Vagina (tissue), 2 donors: Measurements from ENCODE around the gene TWIST2.

Source experiments
- POLR2A ChIP-seq, 2 donors: fragments of 450-650 bp; IDR thresholded peaks; one replicate each; pipeline ENCODE4 v1.6.1; 2017; ENCODE audit warnings: antibody characterized with exemption in 2 of 2, mild to moderate bottlenecking in 2 of 2, moderate library complexity in 2 of 2
- TF ChIP-seq, protein P1 (sequence below), 3 experiments: fragments of 450-650 bp in 2 of 3; fragments of 200-600 bp in 1 of 3; sonication (generic) in 1 of 3; IDR thresholded peaks; one replicate each; pipeline ENCODE4 v1.5.1; 2017 to 2019; ENCODE audit warnings: antibody characterized with exemption in 3 of 3, mild to moderate bottlenecking in 2 of 3, moderate library complexity in 2 of 3

DNA sequence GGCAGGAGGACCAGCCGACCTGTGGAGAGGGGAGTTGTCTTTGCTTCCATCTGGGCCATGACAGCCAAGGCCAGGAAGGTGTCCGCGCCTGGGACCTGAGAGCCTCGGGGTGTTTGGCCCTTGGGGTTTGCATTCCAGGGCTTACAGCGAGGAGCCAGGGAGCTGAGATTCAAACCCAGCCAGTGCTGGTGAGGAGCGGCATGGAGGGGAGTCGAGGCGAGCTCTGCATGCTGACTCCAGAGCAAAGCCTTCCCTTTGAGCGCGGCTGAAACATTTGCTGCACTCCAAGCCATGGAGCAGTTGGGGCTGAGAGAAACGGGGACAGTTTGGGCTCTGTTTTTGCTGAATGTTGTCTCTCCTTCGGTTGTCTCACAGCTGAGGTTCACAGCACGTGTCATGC, 77.4 kb downstream of the TWIST2 start:
- TF ChIP-seq, protein P1, sequence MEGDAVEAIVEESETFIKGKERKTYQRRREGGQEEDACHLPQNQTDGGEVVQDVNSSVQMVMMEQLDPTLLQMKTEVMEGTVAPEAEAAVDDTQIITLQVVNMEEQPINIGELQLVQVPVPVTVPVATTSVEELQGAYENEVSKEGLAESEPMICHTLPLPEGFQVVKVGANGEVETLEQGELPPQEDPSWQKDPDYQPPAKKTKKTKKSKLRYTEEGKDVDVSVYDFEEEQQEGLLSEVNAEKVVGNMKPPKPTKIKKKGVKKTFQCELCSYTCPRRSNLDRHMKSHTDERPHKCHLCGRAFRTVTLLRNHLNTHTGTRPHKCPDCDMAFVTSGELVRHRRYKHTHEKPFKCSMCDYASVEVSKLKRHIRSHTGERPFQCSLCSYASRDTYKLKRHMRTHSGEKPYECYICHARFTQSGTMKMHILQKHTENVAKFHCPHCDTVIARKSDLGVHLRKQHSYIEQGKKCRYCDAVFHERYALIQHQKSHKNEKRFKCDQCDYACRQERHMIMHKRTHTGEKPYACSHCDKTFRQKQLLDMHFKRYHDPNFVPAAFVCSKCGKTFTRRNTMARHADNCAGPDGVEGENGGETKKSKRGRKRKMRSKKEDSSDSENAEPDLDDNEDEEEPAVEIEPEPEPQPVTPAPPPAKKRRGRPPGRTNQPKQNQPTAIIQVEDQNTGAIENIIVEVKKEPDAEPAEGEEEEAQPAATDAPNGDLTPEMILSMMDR (IDR thresholded peaks at IDR 0.05), result no peak
- TF ChIP-seq POLR2A (IDR thresholded peaks at IDR 0.05), result no peak
